Measurements from ENCODE around the gene ST3GAL3. TPM values are rescaled to one million over a fixed set of nuclear protein-coding genes. Genes with fewer than 3 reads are reported as not detected.

ST3GAL3 gene
- total RNA-seq, 1 donor from 2014 or later: 15.2 TPM

DNA sequence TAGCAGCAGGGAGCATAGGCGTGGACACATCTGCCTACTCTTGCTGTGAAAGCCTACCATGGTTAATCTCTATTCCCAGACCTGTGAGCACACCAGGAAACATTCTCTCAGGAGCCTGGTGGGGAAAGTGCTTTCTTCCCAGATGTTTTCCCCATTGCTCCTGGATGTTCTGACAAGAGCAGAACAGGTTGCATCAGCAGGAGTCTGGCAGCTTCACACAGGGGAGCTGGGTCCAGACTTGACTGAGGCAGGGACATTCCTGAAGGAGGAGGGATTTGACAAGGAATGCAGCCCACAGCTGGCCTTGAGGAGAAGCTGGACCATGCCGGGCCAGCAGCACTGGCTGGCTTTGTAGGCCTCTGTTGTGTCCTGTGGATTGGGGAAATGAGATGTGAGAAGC, 205.3 kb downstream of the ST3GAL3 start:
- Mint-ChIP-seq H3K27ac (ENCODE audit: unreplicated experiment) (peak overlapping the region; percentile 85), H3K36me3 (ENCODE audit: low read depth) (peaks cover 10% of the 10 kb centered on the region), H3K27me3 (ENCODE audit: low read depth) (no peaks in the 10 kb centered on the region), H3K9me3 (ENCODE audit: low read depth) (no peaks in the 10 kb centered on the region), H3K4me3 (ENCODE audit: unreplicated experiment) (no peak overlapping the region), H3K4me1 (ENCODE audit: low read depth) (peaks cover 17% of the 10 kb centered on the region)
- TF ChIP-seq, protein P1, sequence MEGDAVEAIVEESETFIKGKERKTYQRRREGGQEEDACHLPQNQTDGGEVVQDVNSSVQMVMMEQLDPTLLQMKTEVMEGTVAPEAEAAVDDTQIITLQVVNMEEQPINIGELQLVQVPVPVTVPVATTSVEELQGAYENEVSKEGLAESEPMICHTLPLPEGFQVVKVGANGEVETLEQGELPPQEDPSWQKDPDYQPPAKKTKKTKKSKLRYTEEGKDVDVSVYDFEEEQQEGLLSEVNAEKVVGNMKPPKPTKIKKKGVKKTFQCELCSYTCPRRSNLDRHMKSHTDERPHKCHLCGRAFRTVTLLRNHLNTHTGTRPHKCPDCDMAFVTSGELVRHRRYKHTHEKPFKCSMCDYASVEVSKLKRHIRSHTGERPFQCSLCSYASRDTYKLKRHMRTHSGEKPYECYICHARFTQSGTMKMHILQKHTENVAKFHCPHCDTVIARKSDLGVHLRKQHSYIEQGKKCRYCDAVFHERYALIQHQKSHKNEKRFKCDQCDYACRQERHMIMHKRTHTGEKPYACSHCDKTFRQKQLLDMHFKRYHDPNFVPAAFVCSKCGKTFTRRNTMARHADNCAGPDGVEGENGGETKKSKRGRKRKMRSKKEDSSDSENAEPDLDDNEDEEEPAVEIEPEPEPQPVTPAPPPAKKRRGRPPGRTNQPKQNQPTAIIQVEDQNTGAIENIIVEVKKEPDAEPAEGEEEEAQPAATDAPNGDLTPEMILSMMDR (IDR thresholded peaks at IDR 0.05): no peak
- DNase-seq (ENCODE audit: low spot score): no peak

GRCh38 chr1:43913051-43913501, 205.7 kb downstream of the ST3GAL3 start:
- peak overlapping the region; percentile 85 for H3K27ac Mint-ChIP-seq (ENCODE audit: unreplicated experiment)
- peaks cover 8% of the 10 kb centered on the region for H3K36me3 Mint-ChIP-seq (ENCODE audit: low read depth)
- no peak for DNase-seq (ENCODE audit: low spot score)
- H3K4me3 Mint-ChIP-seq (ENCODE audit: unreplicated experiment): no peak overlapping the region
- TF ChIP-seq, protein P1 (IDR thresholded peaks at IDR 0.05): no peak
- H3K9me3 Mint-ChIP-seq (ENCODE audit: low read depth): no peaks in the 10 kb centered on the region
- H3K27me3 Mint-ChIP-seq (ENCODE audit: low read depth): no peaks in the 10 kb centered on the region
- H3K4me1 Mint-ChIP-seq (ENCODE audit: low read depth): peaks cover 17% of the 10 kb centered on the region

- H3K27me3 Mint-ChIP-seq (ENCODE audit: low read depth): no peaks in the 10 kb centered on the region
- H3K9me3 Mint-ChIP-seq (ENCODE audit: low read depth): no peaks in the 10 kb centered on the region
- H3K27ac Mint-ChIP-seq (ENCODE audit: unreplicated experiment): no peak overlapping the region
- peaks cover 17% of the 10 kb centered on the region for H3K4me1 Mint-ChIP-seq (ENCODE audit: low read depth)
- peaks cover 6% of the 10 kb centered on the region for H3K36me3 Mint-ChIP-seq (ENCODE audit: low read depth)
- no peak for DNase-seq (ENCODE audit: low spot score)
- H3K4me3 Mint-ChIP-seq (ENCODE audit: unreplicated experiment): no peak overlapping the region
- TF ChIP-seq, protein P1 (IDR thresholded peaks at IDR 0.05): no peak
These were observed 206.5 kb downstream of the ST3GAL3 start for GRCh38 chr1:43913666-43914360.

DNA sequence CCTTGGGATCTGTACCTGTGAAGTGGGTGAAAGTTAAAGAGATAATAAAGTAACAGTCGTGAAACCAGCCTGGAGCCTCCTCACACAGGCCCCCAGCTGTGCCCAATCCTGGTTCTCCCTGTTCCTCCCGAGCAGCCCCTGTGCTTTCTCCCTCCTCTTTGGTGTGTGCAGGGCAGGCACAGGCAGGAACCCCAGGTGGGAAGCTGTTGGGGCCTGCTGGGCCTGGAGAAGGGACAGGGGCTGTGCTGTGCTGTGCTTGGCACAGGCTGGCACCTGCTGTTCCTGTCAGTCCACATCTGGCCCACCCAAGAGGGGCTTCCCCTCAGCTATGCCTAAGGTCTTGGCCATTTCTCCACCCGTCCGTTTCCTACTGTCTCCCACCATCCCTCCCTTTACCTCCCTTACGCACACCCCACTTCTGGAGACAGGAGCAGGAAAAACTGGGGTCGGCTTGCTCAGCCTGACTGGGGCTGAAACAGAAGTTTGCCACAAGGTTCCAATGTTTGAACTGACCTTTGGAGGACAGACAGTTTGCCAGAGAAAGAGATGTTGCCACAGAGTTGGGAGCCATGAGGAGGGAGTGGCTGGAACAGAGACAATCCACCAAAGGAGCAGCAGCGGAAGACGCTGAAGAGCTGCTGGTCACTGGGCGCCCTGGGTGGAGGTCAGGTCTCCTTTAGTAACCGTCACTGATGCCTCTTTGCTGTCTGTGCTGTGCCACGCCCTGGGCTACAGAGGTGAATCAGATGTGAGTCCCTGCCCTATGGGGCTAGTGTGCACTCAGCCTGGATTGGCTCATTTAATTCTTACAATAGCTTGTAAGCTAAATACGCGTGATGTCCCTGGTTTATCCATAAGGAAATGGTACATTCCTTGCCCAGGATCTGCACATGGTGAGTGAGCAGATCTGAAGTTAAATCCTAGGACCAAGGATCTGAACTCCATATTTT, 207.5 kb downstream of the ST3GAL3 start:
- Mint-ChIP-seq H3K4me3 (ENCODE audit: unreplicated experiment) (no peak overlapping the region), H3K9me3 (ENCODE audit: low read depth) (no peaks in the 10 kb centered on the region), H3K27ac (ENCODE audit: unreplicated experiment) (no peak overlapping the region), H3K36me3 (ENCODE audit: low read depth) (peaks cover 9% of the 10 kb centered on the region), H3K27me3 (ENCODE audit: low read depth) (no peaks in the 10 kb centered on the region), H3K4me1 (ENCODE audit: low read depth) (peaks cover 17% of the 10 kb centered on the region)
- no peak for DNase-seq (ENCODE audit: low spot score)
- TF ChIP-seq, protein P1 (IDR thresholded peaks at IDR 0.05): no peak

GRCh38 chr1:43919906-43920305, 212.6 kb downstream of the ST3GAL3 start:
- Mint-ChIP-seq H3K9me3 (ENCODE audit: low read depth) (no peaks in the 10 kb centered on the region), H3K4me3 (ENCODE audit: unreplicated experiment) (no peak overlapping the region), H3K27me3 (ENCODE audit: low read depth) (no peaks in the 10 kb centered on the region), H3K36me3 (ENCODE audit: low read depth) (peaks cover 14% of the 10 kb centered on the region), H3K27ac (ENCODE audit: unreplicated experiment) (no peak overlapping the region), H3K4me1 (ENCODE audit: low read depth) (peaks cover 4% of the 10 kb centered on the region)
- peak; percentile 50 for DNase-seq (ENCODE audit: low spot score)
- TF ChIP-seq, protein P1 (IDR thresholded peaks at IDR 0.05): no peak
